SW 1271 (cell line): ENCODE results near the gene FLII.

ENCODE experiments used
- DNase-seq, 2 experiments: peaks; one replicate each; lab custom pipeline; 2025; lab: John Stamatoyannopoulos, UW

Gene FLII

GRCh38 chr17:18260332-18261145 lies 2.0 kb upstream of the FLII start, which contains the start of gene MIEF2:
MIEF2 (plus strand) TSS chr17:18260662; CDS start chr17:18262721, 2,059 bp downstream.
- DNase-seq = peak; percentile 98 to 99

- peak; percentile 84 to 88 for DNase-seq
Measured at GRCh38 chr17:18259621-18260331, 1.2 kb upstream of the FLII start.

- peak; percentile 75 to 89 for DNase-seq
Measured at GRCh38 chr17:18257982-18258355, 569 bp downstream of the FLII start.

GRCh38 chr17:18257268-18257981 lies 1.1 kb downstream of the FLII start:
- DNase-seq = peak; percentile 50 to 65

- no peak for DNase-seq
Measured at GRCh38 chr17:18256776-18257175, 1.8 kb downstream of the FLII start.

- no peak for DNase-seq
Measured at GRCh38 chr17:18256351-18256750, 2.2 kb downstream of the FLII start.

GRCh38 chr17:18254888-18255649 lies 3.5 kb downstream of the FLII start:
- no peak for DNase-seq

GRCh38 chr17:18253947-18254821 lies 4.4 kb downstream of the FLII start:
- no peak for DNase-seq

- no peak for DNase-seq
Measured at GRCh38 chr17:18253187-18253884, 5.2 kb downstream of the FLII start.

- no peak for DNase-seq
Measured at GRCh38 chr17:18252160-18252559, 6.4 kb downstream of the FLII start.

- DNase-seq = no peak
Measured at GRCh38 chr17:18251204-18251603, 7.3 kb downstream of the FLII start.

GRCh38 chr17:18250708-18251107 lies 7.8 kb downstream of the FLII start:
- no peak for DNase-seq

GRCh38 chr17:18250259-18250658 lies 8.3 kb downstream of the FLII start:
- no peak for DNase-seq

GRCh38 chr17:18248811-18249210 lies 9.7 kb downstream of the FLII start:
- no peak for DNase-seq

- peak; percentile 59 to 74 for DNase-seq
Measured at GRCh38 chr17:18248300-18248731, 10.2 kb downstream of the FLII start.

- DNase-seq = no peak
Measured at GRCh38 chr17:18247613-18248001, 10.9 kb downstream of the FLII start.

GRCh38 chr17:18246880-18247612 lies 11.5 kb downstream of the FLII start:
- peak in 1 of 2 experiments; percentile 49 for DNase-seq

GRCh38 chr17:18246109-18246725 lies 12.3 kb downstream of the FLII start:
- no peak for DNase-seq
